Endothelial cell of umbilical vein (primary cell): ENCODE measurements around the gene VPS25. TPM values are rescaled to one million over a fixed set of nuclear protein-coding genes. Genes with fewer than 3 reads are reported as not detected.

ENCODE experiments used
- BruUV-seq: library from RNA; stranded (reverse); fragments of 400-500 nt; replicated peaks from 2 replicates; lab custom pipeline; 2021; lab: Mats Ljungman, UMichigan
- CTCF ChIA-PET: fragments of 300-600, 350-600 bp; sonication (Branson Sonifier 250); formaldehyde crosslinking; loops from one replicate; lab custom pipeline; 2021; ENCODE audit warnings: antibody characterized with exemption, inconsistent platforms; lab: Charles Lee
- POLR2A ChIA-PET: fragments of 300-600, 350-600 bp; sonication (Branson Sonifier 250); formaldehyde crosslinking; loops from one replicate; lab custom pipeline; 2021; ENCODE audit warnings: antibody characterized with exemption, inconsistent platforms; lab: Charles Lee
- DNase-seq: peaks from one replicate; pipeline ENCODE4 v3.0.0-alpha.2; 2011; ENCODE audit warnings: low read depth, low spot score
- FAIRE-seq: peaks from 2 replicates; lab custom pipeline; 2011; peaks lifted over from hg19 to GRCh38; lab: Jason Lieb, UNC
- H2AFZ ChIP-seq: 2 replicates; pipeline ENCODE4 v1.6.0; 2012; ENCODE audit warnings: low read depth, low read length, control low read depth, inconsistent platforms
- H3K27ac ChIP-seq: 2 replicates; pipeline ENCODE4 v1.5.1; 2011; ENCODE audit warnings: low read depth, mild to moderate bottlenecking, control low read depth, low read length, moderate library complexity; ENCODE audit not compliant: insufficient read depth
- H3K27me3 ChIP-seq, 2 experiments: 2 replicates each; pipeline versions ENCODE4 v1.6.0 to v1.6.1; 2011; ENCODE audit warnings: low read length in 2 of 2, mixed read lengths in 1 of 2; ENCODE audit not compliant: control insufficient read depth in 2 of 2, insufficient read depth in 2 of 2
- H3K36me3 ChIP-seq, 2 experiments: 2 replicates in 1 of 2; 3 replicates in 1 of 2; pipeline ENCODE4 v1.5.1; 2011; ENCODE audit warnings: low read length in 2 of 2, mild to moderate bottlenecking in 1 of 2, moderate library complexity in 1 of 2; ENCODE audit not compliant: control insufficient read depth in 2 of 2, insufficient read depth in 2 of 2; ENCODE audit errors: extremely low read depth in 1 of 2
- H3K4me1 ChIP-seq: 3 replicates; pipeline ENCODE4 v1.5.1; 2011; ENCODE audit warnings: mild to moderate bottlenecking, low read length; ENCODE audit not compliant: control insufficient read depth, insufficient read depth; ENCODE audit errors: extremely low read depth
- H3K4me2 ChIP-seq: 2 replicates; pipeline ENCODE4 v1.6.1; 2011; ENCODE audit warnings: low read length, control low read depth, mixed read lengths; ENCODE audit not compliant: insufficient read depth
- H3K4me3 ChIP-seq, 3 experiments: fragments of 200-600 bp in 1 of 3; sonication (generic), shearing (Covaris generic) in 1 of 3; replicated peaks in 1 of 3; 2 replicates each; pipeline ENCODE4 v1.5.1; 2011 to 2016; ENCODE audit warnings: control low read depth in 3 of 3, low read length in 3 of 3, mild to moderate bottlenecking in 2 of 3, inconsistent platforms in 1 of 3, low read depth in 1 of 3, moderate library complexity in 1 of 3; ENCODE audit not compliant: insufficient read depth in 1 of 3
- H3K79me2 ChIP-seq: 2 replicates; pipeline ENCODE4 v1.6.0; 2012; ENCODE audit warnings: low read length, inconsistent platforms; ENCODE audit not compliant: control insufficient read depth, insufficient read depth
- H3K9ac ChIP-seq: replicated peaks from 2 replicates; pipeline ENCODE3; 2011; ENCODE audit warnings: low read length, control low read depth; ENCODE audit not compliant: insufficient read depth; ENCODE audit errors: extremely low read depth
- H3K9me1 ChIP-seq: replicated peaks from 3 replicates; pipeline ENCODE4 v1.6.0; 2011; ENCODE audit warnings: mild to moderate bottlenecking, low read length; ENCODE audit not compliant: control insufficient read depth, insufficient read depth; ENCODE audit errors: extremely low read depth
- H3K9me3 ChIP-seq: replicated peaks from 2 replicates; pipeline ENCODE4 v1.5.1; 2012; ENCODE audit warnings: low read length, inconsistent platforms; ENCODE audit not compliant: control insufficient read depth, insufficient read depth
- H4K20me1 ChIP-seq: replicated peaks from 2 replicates; pipeline ENCODE3; 2011; ENCODE audit warnings: mild to moderate bottlenecking, low read length; ENCODE audit not compliant: control insufficient read depth, insufficient read depth; ENCODE audit errors: extremely low read depth
- CTCF ChIP-seq, 2 donors: IDR thresholded peaks; 1 replicate in 1 of 2; 2 replicates in 1 of 2; pipeline ENCODE4 v1.5.1; 2011; ENCODE audit warnings: low read length in 2 of 2, mild to moderate bottlenecking in 2 of 2, moderate library complexity in 2 of 2, control low read depth in 1 of 2, inconsistent platforms in 1 of 2, low read depth in 1 of 2; ENCODE audit not compliant: insufficient read depth in 1 of 2; ENCODE audit errors: extremely low read depth in 1 of 2
- EZH2 ChIP-seq: IDR thresholded peaks from 2 replicates; pipeline ENCODE4 v1.6.1; 2012; ENCODE audit warnings: borderline replicate concordance, low read depth, mild to moderate bottlenecking, moderate library complexity, low read length, inconsistent platforms; ENCODE audit not compliant: severe bottlenecking
- GATA2 ChIP-seq: IDR thresholded peaks from 2 replicates; pipeline ENCODE4 v1.7.0; 2011; ENCODE audit warnings: low read depth, mild to moderate bottlenecking, moderate library complexity, mixed read lengths, low read length; ENCODE audit not compliant: insufficient read length, insufficient read depth
- JUN ChIP-seq: IDR thresholded peaks from 2 replicates; pipeline ENCODE4 v1.6.1; 2011; ENCODE audit warnings: borderline replicate concordance, low read depth; ENCODE audit not compliant: insufficient read length, insufficient read depth
- MAX ChIP-seq: IDR thresholded peaks from 2 replicates; pipeline ENCODE4 v1.6.1; 2011; ENCODE audit not compliant: insufficient read depth, insufficient read length
- MYC ChIP-seq: IDR thresholded peaks from one replicate; pipeline ENCODE4 v1.6.1; 2011; ENCODE audit warnings: mild to moderate bottlenecking, low read depth, low read length
- POLR2A ChIP-seq: IDR thresholded peaks from 2 replicates; pipeline ENCODE4 v1.6.1; 2012; ENCODE audit warnings: low read depth, mild to moderate bottlenecking, control low read depth, low read length
- POLR2AphosphoS5 ChIP-seq: IDR thresholded peaks from 2 replicates; pipeline ENCODE4 v1.6.1; 2012; ENCODE audit warnings: low read depth, mild to moderate bottlenecking, control low read depth, low read length, moderate library complexity; ENCODE audit not compliant: insufficient read depth
- dilution Hi-C: fragments of 300-500 bp; cut with MboI; formaldehyde crosslinking; loops from one replicate; pipeline ENCODE4 v1.15.0; 2019; ENCODE audit warnings: low sequenced_read_pairs; ENCODE audit not compliant: extremely low pct_ligation_motif_present
- intact Hi-C: fragments of 100-400 bp; cut with micrococcal nuclease; formaldehyde crosslinking; loops from one replicate; pipeline ENCODE4 v1.10.0; 2022
- polyA plus RNA-seq, 4 experiments: library from polyadenylated mRNA; depleted of rRNA in 3 of 4; stranded (reverse) in 3 of 4; unstranded in 1 of 4; fragments of >200 nt; gene quantifications; 2 replicates each; pipeline versions ENCODE4 v1.2.1 to v1.2.3, GENCODE V29; 2011 to 2012; ENCODE audit warnings: missing spikeins in 1 of 4
- total RNA-seq: library from RNA; stranded (reverse); gene quantifications from 2 replicates; pipeline ENCODE4 v1.2.3, GENCODE V29; 2021

Gene VPS25
- total and polyA plus RNA-seq, 2 donors (not counting 3 experiments of a cell fraction or from before 2014, with no cell fraction given): 45.0 to 86.8 TPM

GRCh38 chr17:42750739-42751344 lies 22.4 kb upstream of the VPS25 start:
- peak; percentile 76 for DNase-seq
- no peaks in the 10 kb centered on the region for H3K27me3 ChIP-seq
- H3K27ac ChIP-seq: no peak overlapping the region
- FAIRE-seq: peak; percentile 28
- dilution Hi-C loops: no loop called here
- no peaks in the 10 kb centered on the region for H4K20me1 ChIP-seq
- no peak overlapping the region for H3K4me3 ChIP-seq
- no peak overlapping the region for H3K9ac ChIP-seq
- no peaks in the 10 kb centered on the region for H3K79me2 ChIP-seq
- ChIA-PET POLR2A (no interaction called here), CTCF (interaction anchor here (1.2 to 5.9 kb wide), 4 partner anchors 12 to 73 kb away, joined by 3 to 55 read pairs (median 4); partner anchors contain the start of gene BECN1)
- TF ChIP-seq POLR2AphosphoS5 (no peak), POLR2A (no peak), MYC (no peak), CTCF (IDR thresholded peaks at IDR 0.05; ENCODE audit: extremely low read depth in 1 of 2, insufficient read depth in 1 of 2, low read depth in 1 of 2, low read length in 2 of 2) (no peak), GATA2 (no peak), JUN (no peak), EZH2 (no peak), MAX (no peak)
- BruUV-seq: no TSS peak
- intact Hi-C loops: no loop called here
- H3K36me3 ChIP-seq: no peaks in the 10 kb centered on the region
- H3K9me1 ChIP-seq: no peaks in the 10 kb centered on the region
- H3K9me3 ChIP-seq: no peaks in the 10 kb centered on the region
- H2AFZ ChIP-seq: no peak overlapping the region
- H3K4me1 ChIP-seq: peaks cover 5% of the 10 kb centered on the region
- H3K4me2 ChIP-seq: no peak overlapping the region
